ENCODE measurements around the gene RRN3.
"Not testable (repeated sequence)": the region's sequence is repeated elsewhere in the genome, so short reads cannot be mapped to it uniquely, and the experiment has no call there.

The RRN3 gene

GRCh38 chr16:15051387-15051951 lies 42.6 kb downstream of the RRN3 start:
- no peak for DNase-seq (ENCODE audit: low read depth)

GRCh38 chr16:15050440-15050839 lies 43.6 kb downstream of the RRN3 start:
- not testable (repeated sequence) for DNase-seq (ENCODE audit: low read depth)

- no peak for DNase-seq (ENCODE audit: low read depth)
Observed at GRCh38 chr16:15049581-15050180, 44.4 kb downstream of the RRN3 start.

- DNase-seq (ENCODE audit: low read depth): no peak
Observed at GRCh38 chr16:15046692-15047376, 47.2 kb downstream of the RRN3 start.

GRCh38 chr16:15045270-15045669 lies 48.8 kb downstream of the RRN3 start:
- not testable (repeated sequence) for DNase-seq (ENCODE audit: low read depth)

GRCh38 chr16:15044286-15044685 lies 49.8 kb downstream of the RRN3 start:
- DNase-seq (ENCODE audit: low read depth): no peak

GRCh38 chr16:15043344-15043743 lies 50.7 kb downstream of the RRN3 start:
- DNase-seq (ENCODE audit: low read depth): no peak

GRCh38 chr16:15041271-15042004 lies 52.6 kb downstream of the RRN3 start:
- no peak for DNase-seq (ENCODE audit: low read depth)

GRCh38 chr16:15038689-15039088 lies 55.4 kb downstream of the RRN3 start:
- no peak for DNase-seq (ENCODE audit: low read depth)

- no peak for DNase-seq (ENCODE audit: low read depth)
Observed at GRCh38 chr16:15037745-15038144, 56.3 kb downstream of the RRN3 start.

GRCh38 chr16:15037003-15037402 lies 57.1 kb downstream of the RRN3 start:
- DNase-seq (ENCODE audit: low read depth): no peak

GRCh38 chr16:15035163-15035729 lies 58.8 kb downstream of the RRN3 start:
- DNase-seq (ENCODE audit: low read depth): no peak

- DNase-seq (ENCODE audit: low read depth): no peak
Observed at GRCh38 chr16:15034266-15035162, 59.6 kb downstream of the RRN3 start.

- DNase-seq (ENCODE audit: low read depth): no peak
Observed at GRCh38 chr16:15033309-15033707, 60.8 kb downstream of the RRN3 start.

- DNase-seq (ENCODE audit: low read depth): no peak
Observed at GRCh38 chr16:15032547-15033308, 61.3 kb downstream of the RRN3 start.

GRCh38 chr16:15031586-15031985 lies 62.5 kb downstream of the RRN3 start:
- DNase-seq (ENCODE audit: low read depth): no peak

GRCh38 chr16:15031179-15031578 lies 62.9 kb downstream of the RRN3 start:
- no peak for DNase-seq (ENCODE audit: low read depth)

GRCh38 chr16:15029749-15030148 lies 64.3 kb downstream of the RRN3 start:
- DNase-seq (ENCODE audit: low read depth): not testable (repeated sequence)

- DNase-seq (ENCODE audit: low read depth): not testable (repeated sequence)
Observed at GRCh38 chr16:15028801-15029698, 65.0 kb downstream of the RRN3 start.

GRCh38 chr16:15028345-15028715 lies 65.7 kb downstream of the RRN3 start:
- DNase-seq (ENCODE audit: low read depth): not testable (repeated sequence)
